NCI-H82 (cell line): ENCODE data around the gene SPTBN5.
A peak's percentile ranks its signal among the peaks of the same experiment; 100 is the strongest.

Experiments
- DNase-seq: peaks from one replicate; lab custom pipeline; 2025; lab: John Stamatoyannopoulos, UW

Gene SPTBN5

GRCh38 chr15:41824062-41824745, 69.6 kb downstream of the SPTBN5 start:
- no peak for DNase-seq

GRCh38 chr15:41823502-41823901, 70.4 kb downstream of the SPTBN5 start:
- no peak for DNase-seq

DNA sequence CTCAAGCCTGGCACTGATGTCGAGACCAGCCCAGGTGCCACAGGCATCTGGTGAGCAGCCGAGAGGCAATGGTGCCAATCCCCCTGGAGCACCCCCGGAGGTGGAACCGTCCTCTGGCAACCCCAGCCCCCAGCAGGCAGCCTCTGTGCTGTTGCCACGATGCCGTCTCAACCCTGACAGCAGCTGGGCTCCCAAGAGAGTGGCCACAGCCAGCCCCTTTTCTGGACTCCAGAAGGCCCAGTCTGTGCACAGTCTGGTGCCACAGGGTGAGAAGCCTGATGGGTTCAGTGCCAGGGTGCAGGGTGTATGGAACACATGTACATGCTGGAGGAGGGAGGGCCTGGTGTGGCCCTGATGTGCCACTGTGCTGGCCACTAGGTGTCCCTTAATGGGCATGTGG, 70.9 kb downstream of the SPTBN5 start:
- no peak for DNase-seq

DNA sequence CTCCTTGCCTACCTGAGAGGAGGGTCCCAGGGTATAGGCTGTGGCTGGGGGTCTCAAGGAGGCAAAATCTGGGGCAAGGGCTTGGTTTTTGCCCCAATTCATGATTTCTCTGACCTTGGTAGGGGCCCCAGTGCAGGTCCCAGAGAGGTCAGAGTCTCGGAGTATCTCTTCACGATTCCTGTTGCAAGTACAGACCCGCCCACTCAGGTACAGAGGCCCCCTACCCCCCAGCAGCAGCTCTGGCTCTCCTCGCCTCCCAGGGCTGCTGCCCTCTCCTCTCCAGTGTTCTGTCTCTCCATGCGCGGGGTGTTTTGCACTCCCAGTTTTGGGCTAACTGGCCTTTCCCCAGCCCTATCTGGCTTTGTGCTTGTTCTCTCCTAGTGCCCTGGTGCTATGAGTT, 71.4 kb downstream of the SPTBN5 start:
- no peak for DNase-seq

DNA sequence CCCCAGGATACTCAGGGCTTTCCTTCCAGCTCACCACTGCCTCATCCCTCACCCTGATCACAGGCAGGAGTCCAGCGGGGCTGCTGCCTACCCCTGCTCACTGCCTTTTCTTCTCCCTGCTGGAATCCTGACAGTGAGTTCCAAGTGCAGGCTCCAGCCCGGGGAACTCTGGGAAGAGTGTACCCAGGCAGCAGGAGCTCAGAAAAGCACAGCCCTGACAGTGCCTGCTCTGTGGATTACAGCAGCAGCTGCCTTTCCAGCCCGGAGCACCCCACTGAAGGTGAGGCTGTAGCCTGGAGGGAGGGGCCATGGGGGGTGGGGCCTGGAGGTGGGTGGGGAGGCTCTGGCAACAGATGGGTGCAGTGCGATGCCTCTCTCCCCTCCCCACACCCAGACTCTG, 72.0 kb downstream of the SPTBN5 start:
- peak; percentile 84 for DNase-seq

- DNase-seq: no peak
These were observed 72.9 kb downstream of the SPTBN5 start for GRCh38 chr15:41820791-41821423.

DNA sequence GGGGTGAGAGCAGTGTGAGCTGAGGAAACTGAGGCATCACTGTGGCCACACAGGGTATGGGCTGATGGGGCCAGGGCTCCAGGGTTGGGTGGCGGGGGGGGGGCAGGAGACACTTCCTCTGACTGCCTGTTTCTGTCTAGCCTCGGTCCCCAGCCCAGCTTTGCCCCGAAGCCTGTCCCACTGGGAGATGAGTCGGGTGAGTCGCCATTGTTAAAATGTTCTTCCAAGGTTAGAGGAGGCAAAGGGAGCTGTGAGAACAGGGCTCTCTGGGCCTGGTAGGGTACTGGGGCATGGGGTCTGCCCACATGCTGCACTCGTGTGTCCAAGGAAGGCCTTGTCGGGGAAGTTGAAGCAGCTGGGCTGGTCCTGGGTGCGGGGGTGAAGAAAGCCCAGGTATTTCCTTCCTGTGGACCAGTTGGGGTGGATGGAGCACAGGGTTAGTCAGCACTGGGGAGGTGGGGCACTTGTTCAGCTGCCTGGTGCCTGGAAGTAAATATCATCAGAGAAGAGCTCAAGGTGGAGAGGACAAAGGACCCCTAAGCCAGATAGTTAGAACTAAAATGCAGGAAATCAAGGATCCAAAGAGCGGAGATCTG, 74.3 kb downstream of the SPTBN5 start:
- DNase-seq: no peak

DNA sequence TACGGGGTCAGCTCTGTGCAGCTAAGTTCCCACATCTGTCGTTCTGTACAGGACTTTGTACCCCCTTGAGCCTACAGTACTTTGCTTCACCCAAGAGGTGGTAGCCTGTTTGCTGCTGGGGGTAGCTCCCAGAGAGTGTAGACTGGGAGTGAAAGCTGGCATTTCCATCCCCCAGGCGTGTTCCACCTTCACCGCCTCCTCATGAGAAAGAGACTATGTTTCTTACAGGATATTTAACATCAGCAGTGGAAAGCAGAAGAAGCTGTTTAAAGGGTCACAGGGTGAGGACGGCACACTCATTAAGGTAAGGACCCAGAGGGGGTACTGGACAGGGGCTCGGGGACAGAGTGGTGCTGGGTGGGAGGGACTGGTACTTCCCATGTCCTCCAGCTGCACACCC, 76.1 kb downstream of the SPTBN5 start:
- DNase-seq: no peak

DNA sequence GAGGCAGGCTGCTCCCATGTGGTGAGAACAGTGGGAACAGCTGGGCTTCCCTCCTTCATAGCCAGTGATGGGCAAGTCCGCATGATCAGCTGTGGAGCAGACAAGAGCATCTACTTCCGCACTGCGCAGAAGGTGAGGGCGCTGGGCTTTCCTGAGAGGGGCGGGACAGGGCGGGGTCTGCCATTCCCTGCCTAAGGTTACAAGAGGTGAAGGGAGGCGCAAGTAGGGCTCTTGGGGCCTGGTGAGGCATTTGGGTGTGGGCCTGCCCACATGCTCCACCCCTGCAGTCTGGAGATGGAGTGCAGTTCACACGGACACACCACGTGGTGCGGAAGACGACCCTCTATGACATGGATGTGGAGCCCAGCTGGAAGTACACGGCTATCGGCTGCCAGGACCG, 76.5 kb downstream of the SPTBN5 start:
- DNase-seq: no peak

DNA sequence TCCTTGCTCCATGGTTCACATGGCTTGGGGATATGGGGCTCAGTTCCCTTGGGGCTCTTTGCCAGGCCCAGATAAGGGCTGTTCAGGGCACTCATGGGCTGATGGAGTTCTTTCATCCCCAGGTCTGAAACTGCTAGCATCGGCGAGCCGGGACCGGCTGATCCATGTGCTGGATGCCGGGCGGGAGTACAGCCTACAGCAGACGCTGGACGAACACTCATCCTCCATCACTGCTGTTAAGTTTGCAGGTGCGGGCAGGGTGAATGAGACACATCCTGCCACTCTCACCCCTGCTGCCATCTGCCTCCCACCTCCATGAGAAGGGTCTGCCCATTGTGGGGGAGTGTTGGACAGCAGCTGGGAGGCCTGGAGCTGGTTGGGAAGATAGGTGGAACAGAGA, 77.1 kb downstream of the SPTBN5 start:
- DNase-seq: no peak

- no peak for DNase-seq
These were observed 79.3 kb downstream of the SPTBN5 start for GRCh38 chr15:41814534-41814933.

- DNase-seq: no peak
These were observed 80.4 kb downstream of the SPTBN5 start for GRCh38 chr15:41813426-41813825.

GRCh38 chr15:41812820-41813375, 81.0 kb downstream of the SPTBN5 start:
- DNase-seq: no peak

DNA sequence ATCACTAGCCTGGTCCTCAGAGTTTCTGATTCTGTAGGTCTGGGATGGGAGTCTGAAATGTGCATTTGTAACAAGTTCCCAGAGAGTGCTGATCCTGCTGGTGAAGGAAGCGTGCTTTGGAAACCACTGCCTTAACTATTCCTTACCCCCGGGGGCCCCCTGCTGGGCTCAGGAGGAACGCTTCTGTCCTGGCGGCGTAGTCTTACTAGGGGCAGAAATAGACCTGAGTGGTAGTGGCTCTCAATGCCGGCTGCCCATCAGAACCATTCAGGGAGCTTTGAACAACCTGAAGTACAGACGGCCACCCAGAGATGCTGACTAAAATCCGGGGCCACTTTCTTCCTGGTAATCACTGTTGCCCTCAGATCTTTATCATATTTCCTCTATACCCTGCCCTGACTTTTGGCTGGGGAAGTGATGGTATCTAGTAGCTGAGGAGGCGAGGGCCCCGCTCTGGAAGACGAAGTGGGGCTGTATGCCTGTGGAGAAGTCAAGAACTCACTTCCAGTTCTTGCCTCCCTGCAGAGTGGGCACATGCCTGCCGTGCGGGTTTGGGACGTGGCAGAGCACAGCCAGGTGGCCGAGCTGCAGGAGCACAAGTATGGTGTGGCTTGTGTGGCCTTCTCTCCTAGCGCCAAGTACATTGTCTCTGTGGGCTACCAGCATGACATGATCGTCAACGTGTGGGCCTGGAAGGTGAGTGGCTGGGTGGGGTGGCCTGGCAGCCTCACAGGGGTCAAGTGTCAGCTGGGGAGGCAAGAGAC, 82.2 kb downstream of the SPTBN5 start:
- DNase-seq: peak; percentile 92

DNA sequence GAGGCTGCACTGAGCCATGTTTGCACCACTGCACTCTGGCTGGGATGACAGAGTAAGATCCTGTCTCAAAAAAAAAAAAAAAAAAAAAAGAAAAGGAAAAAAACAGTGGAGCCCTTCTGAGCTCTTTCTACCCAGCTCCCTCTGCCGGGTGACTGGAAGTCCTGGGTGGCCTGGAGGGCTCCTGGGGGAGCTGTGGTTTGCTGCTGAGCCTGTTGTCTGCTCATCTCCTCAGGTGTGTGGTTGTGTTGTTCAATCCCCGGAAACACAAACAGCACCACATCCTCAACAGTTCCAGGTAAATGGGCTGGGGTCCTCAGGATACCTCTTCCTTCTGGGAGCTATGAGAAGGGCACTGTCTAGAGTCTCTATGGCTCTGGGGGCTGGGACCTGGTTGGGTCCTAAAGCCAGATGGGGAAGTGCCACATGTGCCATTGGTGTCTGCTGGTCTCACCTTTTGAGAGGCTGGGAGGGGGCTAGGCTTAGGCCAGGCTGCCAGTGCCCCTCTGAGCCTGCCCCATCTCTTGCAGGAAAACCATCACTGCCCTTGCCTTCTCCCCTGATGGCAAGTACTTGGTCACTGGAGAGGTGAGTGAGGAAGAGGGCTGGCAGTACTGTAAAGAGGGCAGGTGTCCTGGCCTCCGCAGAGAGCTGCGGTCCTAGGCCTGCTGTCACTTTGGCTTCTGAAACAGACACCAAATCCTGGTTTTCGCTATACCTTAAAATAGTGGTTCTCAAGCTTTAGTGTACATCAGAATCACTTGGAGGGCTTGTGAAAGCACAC, 83.0 kb downstream of the SPTBN5 start:
- DNase-seq: no peak

DNA sequence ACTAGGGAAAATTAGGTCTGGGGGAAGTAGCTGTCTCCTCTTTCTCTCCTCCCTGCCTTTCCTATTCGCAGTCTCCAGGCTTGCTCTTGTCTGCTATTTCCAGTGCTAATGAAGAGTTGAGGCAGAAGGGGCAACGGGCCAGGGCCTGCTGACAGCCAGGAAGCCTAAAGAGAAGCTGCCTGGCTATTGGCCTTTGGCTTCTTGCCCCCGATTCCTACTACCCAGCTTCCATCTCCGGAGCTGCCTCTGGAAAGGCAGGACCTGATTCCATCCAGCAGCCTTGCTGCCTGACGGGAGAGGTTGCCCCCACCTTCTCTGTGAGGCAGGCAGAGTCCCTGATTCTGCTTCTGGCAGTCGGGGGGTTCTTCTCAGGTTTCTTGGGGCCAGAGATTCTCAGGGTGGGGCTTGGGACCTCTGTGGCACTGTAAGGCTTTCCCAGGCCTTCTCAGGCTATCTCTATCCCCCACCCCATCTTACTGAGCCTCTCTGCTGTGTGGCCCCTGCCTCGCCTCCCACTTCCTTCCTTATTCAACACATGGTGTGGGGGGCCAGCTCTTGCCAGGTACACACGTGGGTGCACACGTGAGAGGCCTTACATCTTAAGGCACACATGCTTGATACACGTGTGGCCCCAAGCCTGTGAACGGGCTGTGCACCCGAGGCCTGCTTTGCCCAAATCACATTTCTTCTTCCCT, 84.2 kb downstream of the SPTBN5 start:
- DNase-seq: no peak

DNA sequence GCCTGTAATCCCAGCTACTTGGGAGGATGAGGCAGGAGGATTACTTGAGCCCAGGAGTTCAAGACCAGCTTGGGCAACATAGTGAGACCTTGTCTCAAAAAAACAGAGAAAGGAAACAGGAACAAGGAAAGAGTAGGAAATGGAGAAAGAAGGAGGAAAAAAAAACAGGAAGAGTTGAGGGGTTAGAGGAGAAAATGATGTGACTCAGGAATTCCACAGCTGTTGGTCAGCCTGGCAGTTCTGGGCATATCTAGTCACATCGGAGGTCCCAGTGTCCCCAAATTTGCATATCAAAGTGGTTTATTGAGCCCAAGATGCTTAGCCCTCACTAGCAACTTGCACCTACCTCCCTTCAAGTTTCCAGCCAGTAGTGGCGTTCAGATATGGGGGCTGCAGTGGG, 84.7 kb downstream of the SPTBN5 start:
- no peak for DNase-seq

DNA sequence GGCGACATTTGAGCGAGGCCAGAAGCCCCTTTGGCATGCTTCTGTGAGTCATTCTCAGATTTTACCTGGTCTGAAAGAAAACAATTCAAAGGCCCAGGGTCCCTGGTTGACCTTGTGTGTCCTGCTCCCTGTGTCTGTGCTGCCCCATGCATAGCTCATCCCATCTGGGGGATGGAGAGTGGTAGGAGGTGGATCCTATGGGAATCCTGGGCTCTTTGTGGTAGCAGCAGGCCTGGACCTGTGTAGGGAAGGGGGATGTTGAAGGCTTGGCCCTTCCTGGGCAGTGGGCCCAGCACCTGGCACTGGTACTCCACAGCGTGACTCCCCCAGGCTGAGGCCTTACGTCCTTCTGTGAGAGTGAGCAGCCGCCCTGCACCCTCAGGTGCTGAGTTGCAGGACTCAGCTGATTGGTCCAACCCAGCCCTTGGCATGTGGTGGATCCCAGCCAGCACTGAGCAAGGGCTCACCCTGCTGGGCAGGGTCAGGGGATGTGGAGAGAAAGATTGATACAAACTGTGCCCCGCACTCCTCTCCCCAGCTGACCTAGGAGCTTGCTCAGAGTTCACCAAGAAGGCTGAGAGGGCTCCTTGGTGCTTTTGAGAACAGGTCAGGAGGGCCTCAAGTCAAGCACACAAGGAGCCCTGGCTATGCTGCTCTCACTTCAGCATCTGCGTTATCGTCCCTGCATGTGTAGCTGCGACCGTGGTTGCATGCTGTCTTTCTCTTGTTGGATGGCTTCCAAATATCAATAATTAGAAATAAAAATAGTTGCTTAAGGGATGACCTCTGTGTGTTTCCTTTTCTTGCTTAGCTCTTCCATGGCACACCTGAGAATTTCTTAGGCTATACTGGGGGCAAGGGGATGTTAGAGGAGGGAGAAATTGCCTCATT, 87.3 kb downstream of the SPTBN5 start:
- DNase-seq: peak; percentile 51

GRCh38 chr15:41805711-41806110, 88.1 kb downstream of the SPTBN5 start:
- DNase-seq: no peak
